T-helper 1 cell treated with Interleukin-12 subunit alpha and Interleukin-12 subunit beta and Interleukin-4 antibody, amounts not matched to agents 30 ng/mL and 1 ng/mL, for 36 hours (primary cell): ENCODE measurements around the gene RASA4B. TPM values are rescaled to one million over a fixed set of nuclear protein-coding genes. Genes with fewer than 3 reads are reported as not detected.
"Not testable (repeated sequence)": the region's sequence is repeated elsewhere in the genome, so short reads cannot be mapped to it uniquely, and the experiment has no call there.

Experiments used
- intact Hi-C: fragments of 100-400 bp; cut with micrococcal nuclease; formaldehyde crosslinking; loops from one replicate; pipeline ENCODE4 v1.15.1; 2024
- total RNA-seq: library from RNA; stranded (reverse); gene quantifications from 2 replicates; pipeline ENCODE4 v1.2.3, GENCODE V29; 2022

RASA4B gene
- total RNA-seq, 1 donor from 2014 or later, result 16.1 TPM

DNA sequence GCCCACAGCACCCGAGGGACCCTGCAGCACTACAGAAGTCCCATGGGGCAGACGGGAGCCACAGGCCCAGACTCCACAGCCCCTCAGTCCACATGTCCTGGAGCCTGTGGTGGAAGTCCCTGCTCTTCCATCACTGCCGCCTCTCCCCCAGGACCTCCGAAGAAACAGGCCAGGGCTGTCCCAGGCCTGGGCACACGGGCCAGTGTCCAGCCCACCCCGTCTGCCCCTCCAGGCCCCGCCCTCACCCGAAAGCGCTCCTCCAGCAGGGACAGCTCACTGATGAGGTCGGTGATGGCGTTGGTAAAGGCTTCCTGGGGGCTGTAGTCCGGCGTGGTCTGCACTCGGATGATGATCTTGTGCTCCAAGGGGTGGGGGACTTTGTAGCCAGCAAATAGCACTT, 43.5 kb downstream of the RASA4B start:
- intact Hi-C loops, result not testable (repeated sequence)

DNA sequence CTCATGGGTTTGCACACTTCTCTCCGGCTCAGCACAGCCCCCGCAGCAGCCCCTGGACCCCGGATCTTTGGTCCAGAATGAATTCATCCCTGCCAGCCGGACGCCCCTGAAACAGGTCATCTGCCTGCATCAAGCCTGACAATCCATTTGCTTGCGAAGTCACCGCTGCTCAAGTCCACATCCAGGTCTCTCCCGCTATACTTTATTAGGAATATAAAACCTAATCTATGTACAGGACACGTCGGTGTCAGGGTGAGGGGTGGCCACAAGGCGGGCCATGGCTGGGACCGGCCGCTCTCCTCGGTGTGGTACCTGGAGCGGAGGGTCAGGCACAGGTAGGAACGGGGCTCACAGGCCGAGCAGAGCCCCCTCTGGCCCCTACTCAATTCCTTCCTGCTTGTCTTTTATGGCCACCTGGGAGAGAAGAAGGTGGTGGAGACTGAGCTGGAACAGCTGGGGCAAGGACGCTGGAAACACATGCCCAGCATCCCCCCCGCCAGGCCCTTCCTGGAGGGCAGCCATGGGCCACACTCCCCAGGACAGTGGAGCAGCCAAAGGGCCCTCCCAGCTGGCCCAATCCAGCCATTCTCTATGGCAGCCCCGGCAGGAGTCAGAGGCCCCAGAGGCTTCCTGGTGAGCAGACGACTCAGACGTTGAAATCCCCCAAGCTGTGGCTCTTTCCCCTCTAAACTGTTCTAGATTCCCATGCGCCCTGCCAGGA, 44.1 kb downstream of the RASA4B start:
- intact Hi-C loops, result no loop called here

DNA sequence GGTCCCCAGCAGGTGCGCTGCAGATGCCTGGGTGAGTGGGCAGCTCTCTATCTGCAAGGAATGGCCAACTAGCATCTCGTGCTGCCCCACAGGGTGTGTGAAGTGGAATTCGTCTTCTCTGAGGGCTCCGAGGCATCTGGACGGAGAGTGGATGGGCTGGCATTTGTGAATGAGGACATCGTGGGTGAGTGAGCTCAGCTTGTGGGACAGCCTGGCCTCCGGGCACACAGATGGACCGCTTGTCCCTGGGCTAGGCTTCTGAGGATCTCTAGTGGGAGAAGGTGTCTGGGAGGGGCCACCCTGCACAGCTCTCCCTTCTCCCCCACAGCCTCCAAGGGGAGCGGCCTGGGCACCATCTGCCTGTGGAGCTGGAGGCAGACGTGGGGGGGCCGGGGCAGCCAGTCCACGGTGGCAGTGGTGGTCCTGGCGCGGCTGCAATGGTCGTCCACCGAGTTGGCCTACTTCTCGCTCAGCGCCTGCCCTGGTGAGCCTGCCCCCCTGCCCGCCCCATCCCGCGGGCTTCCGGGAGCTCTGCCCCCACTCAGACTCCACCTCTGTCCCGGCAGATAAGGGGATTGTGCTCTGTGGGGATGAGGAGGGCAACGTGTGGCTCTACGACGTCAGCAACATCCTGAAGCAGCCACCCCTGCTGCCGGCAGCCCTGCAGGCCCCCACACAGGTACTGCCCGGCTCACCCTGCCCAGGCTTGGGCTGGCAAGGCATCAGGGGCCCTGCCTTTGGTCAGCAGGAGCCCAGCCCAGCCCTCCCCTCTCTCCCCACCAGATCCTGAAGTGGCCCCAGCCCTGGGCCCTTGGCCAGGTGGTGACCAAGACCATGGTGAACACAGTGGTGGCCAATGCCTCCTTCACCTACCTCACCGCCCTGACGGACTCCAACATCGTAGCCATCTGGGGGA, 45.2 kb downstream of the RASA4B start:
- intact Hi-C loops, result no loop called here

DNA sequence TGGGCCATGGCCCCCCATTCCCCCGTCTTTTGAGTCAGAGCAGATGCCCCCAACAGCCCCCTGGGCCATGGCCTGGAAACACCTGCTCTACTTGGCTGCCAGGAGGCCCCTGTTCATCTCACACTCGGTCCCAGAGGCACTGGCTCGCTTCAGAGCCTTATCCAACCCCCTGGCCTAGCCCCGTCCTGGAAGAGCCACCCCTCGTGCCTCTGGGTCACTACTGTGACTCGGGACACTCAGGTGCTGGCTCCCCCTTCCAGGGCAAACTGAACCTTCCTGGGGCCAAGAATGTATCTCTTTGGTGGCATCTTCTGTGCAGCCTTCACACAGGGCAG, 45.8 kb downstream of the RASA4B start:
- intact Hi-C loops, result no loop called here

DNA sequence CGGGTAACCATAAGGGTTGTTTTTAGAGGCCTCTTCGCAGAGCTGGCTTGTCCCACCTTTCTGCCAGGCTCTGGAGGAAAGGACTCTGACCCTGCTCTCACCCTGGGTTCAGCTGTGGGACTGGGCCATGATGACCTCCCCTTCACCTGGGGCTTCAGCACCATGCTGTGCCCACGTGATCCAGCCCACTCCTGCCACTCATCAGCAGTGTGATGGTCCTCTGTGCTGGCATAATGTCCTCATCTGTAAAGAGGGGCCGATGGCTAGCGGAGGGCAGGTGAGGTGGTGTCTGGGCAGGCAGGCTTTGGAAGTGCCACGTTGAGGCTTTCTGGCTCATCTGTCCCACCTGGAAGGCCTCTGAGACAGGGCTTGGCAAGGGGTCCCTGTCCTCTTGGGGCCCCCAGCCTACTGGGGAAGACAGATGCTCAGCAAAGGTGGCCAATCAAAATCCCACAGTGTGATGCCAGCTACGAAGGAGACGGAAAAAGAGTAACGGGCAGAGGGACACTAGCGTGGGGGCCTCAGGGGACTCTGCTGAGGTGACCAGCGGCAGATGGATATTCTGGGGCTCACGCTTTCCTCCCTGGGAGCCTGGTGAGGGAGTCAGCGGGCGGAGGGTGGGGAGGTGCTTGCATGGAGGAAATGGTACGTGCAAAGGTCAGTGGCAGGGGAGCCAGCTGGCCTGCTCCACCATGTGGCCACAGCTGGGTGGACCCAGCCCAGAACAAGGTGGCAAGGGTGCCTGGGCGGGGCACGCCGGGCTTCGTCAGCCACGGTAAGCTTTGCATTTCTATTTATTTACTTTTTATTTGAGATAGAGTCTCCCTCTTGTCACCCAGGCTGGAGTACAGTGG, 47.4 kb downstream of the RASA4B start:
- intact Hi-C loops, result loop anchor here (5.0 to 10.0 kb wide), 2 partner anchors 275 to 1148 kb away; partner anchors contain the start of genes FAM185A and IFT22

DNA sequence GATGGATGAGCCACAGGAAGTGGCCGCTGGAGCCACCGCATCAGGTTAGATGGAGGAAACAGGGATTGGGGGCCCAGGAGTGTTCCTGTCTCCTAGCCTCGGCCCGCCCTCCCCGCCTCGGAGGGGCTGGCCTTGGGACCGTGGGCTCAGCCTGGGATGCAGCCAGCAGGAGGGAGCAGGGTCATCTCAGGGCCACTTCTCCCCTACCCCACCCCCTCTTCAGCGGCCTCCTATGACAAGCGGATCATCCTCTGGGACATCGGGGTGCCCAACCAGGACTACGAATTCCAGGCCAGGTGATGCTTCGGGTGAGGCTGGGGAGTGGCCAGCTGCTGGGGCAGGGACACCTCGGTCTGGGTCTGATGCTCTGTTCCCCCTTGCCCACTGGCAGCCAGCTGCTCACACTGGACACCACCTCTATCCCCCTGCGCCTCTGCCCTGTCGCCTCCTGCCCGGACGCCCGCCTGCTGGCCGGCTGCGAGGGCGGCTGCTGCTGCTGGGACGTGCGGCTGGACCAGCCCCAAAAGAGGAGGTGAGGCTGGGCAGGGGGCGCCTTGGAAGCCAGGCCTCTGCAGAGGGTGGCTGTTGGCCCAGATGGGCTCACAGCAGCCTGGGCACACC, 48.1 kb downstream of the RASA4B start:
- intact Hi-C loops, result loop anchor here (5.0 to 10.0 kb wide), 2 partner anchors 275 to 1147 kb away; partner anchors contain the start of genes FAM185A and IFT22

DNA sequence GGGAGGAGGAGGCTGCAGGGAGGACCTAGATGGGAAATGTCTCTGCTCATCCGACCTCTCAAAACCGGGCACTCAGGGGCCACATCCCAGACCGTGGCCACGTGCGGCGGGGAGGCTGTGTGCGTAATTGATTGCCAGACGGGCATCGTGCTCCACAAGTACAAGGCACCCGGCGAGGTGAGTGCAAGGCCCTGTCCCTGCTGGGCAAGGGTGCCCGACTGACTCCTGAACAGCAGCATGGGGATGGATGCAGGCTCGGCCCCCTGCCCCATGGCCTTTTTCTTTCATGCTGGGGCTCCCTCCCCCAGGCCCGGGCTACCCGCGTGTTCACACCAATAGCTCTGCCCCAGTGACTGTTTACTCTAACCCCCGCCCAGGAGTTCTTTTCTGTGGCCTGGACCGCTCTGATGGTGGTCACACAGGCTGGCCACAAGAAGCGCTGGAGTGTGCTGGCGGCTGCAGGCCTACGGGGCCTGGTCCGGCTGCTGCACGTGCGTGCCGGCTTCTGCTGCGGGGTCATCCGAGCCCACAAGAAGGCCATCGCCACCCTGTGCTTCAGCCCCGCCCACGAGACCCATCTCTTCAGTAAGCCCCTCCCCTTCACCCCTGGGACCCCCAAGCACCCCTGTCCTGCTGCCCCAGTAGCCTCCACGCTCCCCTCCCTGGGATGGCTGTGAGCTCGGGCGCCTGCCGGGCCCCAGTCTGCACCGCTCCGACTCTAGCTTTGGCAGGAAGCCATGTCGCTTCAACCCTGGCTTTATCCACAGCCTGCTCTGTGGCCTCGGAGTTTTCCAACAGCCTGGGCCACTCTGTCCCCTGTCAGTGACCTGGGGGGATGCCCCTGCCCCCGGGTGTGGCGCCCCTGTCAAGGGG, 48.9 kb downstream of the RASA4B start:
- intact Hi-C loops, result loop anchor here (5.0 to 10.0 kb wide), 2 partner anchors 276 to 1146 kb away; partner anchors contain the start of genes FAM185A and IFT22

DNA sequence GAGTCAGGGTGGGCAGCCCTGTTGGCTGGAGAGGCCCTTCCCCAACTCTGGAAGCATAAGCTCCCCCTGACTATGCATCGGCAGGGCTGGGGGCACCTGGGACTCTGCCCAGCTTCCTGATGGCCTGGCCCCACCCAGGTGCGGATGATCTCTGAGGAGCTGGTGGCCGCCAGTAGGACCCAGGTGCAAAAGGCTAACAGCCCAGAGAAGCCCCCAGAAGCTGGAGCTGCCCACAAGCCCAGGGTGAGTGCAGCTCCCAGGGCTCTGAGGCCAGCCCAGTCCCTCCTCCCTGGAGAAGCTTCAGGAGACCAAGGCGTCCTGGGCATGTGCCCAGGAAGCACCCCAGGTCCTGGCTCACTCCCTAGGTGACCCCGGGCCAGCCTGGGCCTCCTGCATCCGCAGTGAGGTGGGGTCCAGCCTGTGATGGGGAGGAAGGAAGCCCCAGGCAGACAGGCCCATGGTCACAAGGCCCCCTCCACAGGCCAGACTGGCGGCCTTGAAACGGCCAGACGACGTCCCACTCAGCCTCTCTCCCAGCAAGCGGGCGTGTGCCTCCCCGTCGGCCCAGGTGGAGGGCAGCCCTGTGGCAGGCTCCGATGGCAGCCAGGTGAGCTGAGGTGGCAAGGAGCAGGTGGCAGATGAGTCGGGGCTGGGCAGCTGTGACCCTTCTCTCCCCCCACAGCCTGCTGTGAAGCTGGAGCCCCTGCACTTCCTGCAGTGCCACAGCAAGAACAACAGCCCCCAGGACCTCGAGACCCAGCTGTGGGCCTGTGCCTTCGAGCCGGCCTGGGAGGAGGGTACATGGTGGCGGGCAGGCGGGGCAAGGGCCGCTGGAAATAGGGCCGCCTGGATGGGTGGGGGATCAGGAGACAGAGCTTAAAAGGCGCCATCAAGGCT, 49.7 kb downstream of the RASA4B start:
- intact Hi-C loops, result loop anchor here (1.0 to 10.0 kb wide), 3 partner anchors 18 to 1146 kb away; partner anchors contain the start of genes FAM185A and IFT22

DNA sequence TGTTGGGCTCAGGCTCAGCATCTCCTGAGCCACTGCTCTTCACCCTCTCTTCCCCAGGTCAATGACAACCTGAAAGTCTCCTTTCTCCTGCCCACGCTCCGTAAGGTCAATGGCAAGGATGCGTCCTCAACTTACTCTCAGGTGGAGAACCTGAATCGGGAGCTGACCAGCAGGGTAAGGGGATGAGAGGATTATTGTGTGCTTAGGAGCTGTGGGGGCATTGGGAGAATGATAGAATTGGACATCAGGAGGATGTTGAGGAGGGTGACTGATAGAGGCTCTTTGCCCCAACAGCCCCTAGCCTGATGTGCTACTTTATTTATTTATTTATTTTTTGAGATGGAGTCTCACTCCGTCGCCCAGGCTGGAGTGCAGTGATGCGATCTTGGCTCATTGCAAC, 51.5 kb downstream of the RASA4B start:
- intact Hi-C loops, result loop anchor here (5.0 to 10.0 kb wide), 2 partner anchors 279 to 1144 kb away; partner anchors contain the start of genes FAM185A and IFT22

DNA sequence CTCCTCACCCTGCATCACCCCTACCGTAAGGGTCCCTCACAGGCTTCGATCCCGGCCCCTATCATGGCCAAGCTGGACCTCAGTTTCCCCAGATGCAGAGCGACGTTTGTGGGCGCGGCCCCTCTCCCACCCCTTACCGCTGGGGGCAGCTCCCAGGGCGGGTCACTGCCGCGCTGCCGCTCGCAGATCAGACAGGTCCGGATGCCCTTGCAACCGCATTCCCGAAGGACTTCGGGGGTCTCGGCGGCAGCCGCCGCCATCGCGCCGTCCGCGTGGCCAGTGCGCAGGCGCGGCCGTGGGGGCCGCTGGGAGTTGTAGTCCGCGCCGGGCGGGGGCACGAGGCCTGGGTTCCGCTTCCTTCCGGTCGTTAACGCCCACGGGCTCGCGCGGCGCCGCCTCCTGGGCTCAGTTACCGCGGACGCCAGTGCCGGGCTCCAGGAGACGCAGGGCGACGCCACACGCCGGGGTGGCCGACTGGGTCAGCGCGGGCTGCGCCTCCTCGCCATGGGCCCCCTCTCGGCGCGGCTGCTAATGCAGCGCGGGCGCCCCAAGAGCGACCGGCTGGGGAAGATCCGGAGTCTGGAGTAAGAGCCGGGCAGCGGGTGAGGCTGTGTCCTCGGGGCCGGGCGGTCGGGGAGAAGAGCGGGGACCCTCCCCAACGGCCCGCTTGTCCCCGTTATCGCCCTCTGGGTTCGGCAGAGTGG, 52.8 kb downstream of the RASA4B start, which contains the start of the genes ALKBH4 and LRWD1:
Gene ALKBH4, minus strand, starts transcription at position 287 of the 704 bp plus-strand sequence. Its CDS starts 27 bp downstream, at position 260.
Gene LRWD1, plus strand, starts transcription at position 408 of the 704 bp plus-strand sequence. Its CDS starts 97 bp downstream, at position 505.
- intact Hi-C loops, result loop anchor here (1.0 to 10.0 kb wide), 8 partner anchors 32 to 1142 kb away; partner anchors contain the start of genes FAM185A, IFT22, PRKRIP1 and SH2B2

DNA sequence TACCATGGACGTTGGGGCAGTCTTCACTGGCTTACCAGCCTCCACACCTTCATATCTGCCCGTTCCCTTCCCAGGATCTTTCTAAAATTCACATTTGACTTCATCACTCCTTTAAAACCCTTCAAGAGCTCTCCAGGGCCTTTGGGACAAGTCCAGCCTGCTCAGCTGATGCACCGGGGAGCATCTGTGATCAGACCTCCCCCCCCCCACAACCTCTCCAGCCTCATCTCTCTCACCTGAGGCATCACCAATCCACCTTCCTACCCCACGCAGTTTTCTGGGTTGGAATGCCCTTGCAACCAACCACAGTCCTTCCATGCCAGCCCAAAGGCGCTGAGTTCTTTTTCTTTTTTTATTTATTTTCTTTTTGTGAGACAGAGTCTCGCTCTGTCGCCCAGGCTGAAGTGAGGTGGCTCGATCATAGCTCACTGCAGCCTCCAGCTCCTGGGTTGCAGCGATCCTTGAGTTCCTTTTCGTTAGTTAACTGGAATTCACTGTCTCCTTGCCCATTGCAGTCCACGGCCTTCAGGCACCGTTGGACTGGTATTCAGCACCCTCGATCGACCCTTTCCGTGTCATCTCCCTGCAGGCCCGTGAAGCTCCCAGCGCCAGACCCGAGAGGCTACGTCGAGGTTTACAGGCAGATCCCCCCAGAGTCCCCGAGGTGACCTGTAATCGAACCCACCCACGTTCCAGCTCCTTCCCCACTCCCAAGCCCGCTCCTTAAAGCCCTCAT, 53.6 kb downstream of the RASA4B start:
- intact Hi-C loops, result loop anchor here (1.0 to 10.0 kb wide), 5 partner anchors 32 to 281 kb away; partner anchors contain the start of genes FAM185A, PRKRIP1 and SH2B2

DNA sequence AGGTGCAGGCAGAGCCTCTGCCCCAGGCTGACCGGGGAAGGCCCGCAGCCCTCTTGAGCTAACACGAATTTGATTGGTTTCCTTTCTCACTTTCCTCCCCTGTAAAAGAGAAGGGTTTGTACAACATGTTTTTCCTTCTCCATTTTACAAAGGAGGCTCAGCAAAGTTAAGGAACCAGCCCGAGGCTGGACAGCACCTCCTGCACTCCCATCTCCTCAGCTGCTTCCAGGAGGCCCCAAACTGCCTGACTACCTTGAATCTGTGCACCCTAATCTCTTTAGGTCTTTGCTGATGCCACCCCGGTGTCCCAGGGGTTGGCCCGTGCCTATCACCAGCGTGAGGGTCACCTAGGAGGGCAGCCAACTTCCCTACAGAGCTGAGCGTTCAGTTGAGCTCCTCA, 57.1 kb downstream of the RASA4B start:
- intact Hi-C loops, result loop anchor here (10.0 kb wide), 1 partner anchor 284 kb away; the partner anchor contains the start of gene FAM185A

DNA sequence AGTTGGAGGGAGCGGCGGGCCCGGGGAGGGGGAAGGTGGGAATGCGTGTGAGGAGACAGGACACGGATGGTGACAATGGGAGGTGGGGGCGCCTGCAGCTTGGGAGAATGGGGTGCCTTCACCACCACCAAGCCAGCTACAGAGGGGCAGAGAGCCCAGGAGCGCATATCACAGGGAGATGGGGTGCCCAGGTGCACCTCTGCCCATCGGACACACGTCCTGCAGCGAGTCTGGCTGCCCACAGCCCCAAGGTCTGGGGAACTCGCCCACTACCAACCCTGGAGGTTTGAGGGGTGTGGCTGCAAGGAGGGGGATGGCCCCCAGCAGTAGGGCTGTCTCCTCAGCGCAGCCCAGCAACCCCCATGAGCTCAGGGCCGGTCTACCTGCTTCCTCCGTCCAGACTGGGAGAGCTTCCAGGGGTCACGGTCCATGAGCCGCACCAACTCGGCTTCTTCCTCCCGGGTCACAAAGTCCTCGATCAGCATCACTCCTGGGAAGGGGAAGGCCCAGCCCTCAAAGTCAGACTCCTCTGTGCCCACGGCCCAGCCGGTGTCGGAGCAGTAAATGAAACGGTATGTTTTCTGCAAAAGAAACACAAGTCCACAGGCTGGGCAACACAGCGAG, 58.2 kb downstream of the RASA4B start:
- intact Hi-C loops, result no loop called here

DNA sequence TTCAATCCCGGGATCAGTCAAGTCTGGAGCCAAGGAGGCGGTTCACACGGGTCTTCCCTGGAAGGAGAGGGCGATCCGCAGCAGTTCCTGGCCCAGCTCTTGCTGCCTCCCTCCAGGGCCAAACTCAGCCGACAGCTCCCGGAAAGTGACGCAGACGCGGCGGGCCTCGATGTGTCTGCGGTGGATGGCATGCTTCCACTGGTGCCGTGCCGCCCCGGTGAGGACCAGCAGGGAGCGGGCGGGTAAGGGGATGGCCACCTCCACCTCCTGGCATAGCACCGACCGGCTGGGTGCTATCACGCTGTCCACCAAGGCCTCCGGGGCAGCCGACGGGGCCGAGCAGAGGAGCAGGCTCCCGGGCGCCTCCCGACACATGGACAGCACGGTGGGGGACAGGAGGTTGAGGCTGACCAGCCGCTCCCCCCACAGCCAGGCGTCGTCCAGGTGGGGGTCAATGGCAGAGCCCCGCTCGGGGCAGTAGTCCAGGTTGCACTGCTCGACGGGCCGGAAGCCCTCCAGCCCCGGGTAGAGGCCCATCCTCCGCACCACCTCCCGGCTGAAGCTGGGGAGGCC, 60.1 kb downstream of the RASA4B start:
- intact Hi-C loops, result no loop called here

DNA sequence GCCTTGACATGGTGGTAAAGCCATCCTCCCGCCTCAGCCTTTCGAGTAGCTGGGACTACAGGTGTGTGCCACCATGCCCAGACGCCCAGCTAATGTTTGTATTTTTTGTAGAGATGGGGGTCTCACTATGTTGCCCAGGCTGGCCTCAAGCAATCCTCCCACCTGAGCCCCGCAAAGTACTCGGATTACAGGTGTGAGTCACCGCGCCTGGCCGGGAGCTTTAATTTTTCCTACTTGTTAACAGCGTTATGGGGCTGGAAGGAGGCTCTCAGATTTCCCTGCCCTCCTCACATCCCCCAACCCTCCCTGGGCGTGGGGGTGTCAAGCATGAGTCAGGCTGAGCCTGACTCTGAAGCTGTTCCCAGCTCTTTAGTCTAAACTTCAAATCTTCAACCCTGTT, 61.2 kb downstream of the RASA4B start:
- intact Hi-C loops, result no loop called here

DNA sequence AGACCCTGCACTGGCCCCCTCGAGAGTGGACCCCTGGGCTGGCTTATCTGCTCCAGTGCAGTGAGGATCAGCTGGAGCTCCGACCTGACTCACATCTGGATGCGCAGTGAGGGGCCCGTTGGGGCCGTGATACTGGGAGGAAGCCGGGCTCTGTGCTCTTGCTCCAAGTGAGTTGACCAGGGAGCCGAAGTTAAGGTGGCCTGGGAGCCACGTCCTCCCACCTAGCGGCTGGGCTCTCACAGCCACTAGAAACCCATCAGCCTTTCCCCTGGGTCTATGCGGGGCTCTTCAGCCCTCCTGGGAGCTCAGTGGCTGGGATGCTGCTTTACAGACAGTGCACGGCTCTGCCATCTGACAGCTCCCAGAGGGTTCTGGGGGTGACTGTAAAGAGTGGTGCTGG, 62.0 kb downstream of the RASA4B start:
- intact Hi-C loops, result no loop called here
